RWPE2 (cell line): Measurements from ENCODE around the gene RPL7A.
"Not testable (repeated sequence)": the region's sequence is repeated elsewhere in the genome, so short reads cannot be mapped to it uniquely, and the experiment has no call there.

Experiments
- ATAC-seq: fragments of 200-7000 bp; cut with Tn5 transposase; 3 replicates; pipeline ENCODE4 v1.9.1; 2021; ENCODE audit warnings: low read depth
- DNase-seq: peaks from one replicate; pipeline ENCODE4 v3.0.0-alpha.2; 2020; ENCODE audit warnings: low spot score
- H3K27ac ChIP-seq: fragments of 450-650 bp; 2 replicates; pipeline ENCODE4 v1.5.1; 2017; ENCODE audit warnings: mild to moderate bottlenecking; ENCODE audit not compliant: poor library complexity, severe bottlenecking
- H3K27me3 ChIP-seq: fragments of 250-450 bp; sonication (Bioruptor Pico); 2 replicates; pipeline ENCODE4 v1.5.1; 2021; ENCODE audit warnings: mild to moderate bottlenecking, moderate library complexity; ENCODE audit not compliant: insufficient read depth, poor library complexity, severe bottlenecking
- H3K36me3 ChIP-seq: fragments of 250-450 bp; sonication (Bioruptor Pico); 2 replicates; pipeline ENCODE4 v1.5.1; 2020; ENCODE audit warnings: low read depth, mild to moderate bottlenecking, moderate library complexity
- H3K4me1 ChIP-seq: fragments of 250-450 bp; sonication (Bioruptor Pico); 2 replicates; pipeline ENCODE4 v1.5.1; 2021; ENCODE audit warnings: mild to moderate bottlenecking, moderate library complexity; ENCODE audit not compliant: insufficient read depth, poor library complexity, severe bottlenecking
- H3K4me3 ChIP-seq: fragments of 250-450 bp; sonication (Bioruptor Pico); 2 replicates; pipeline ENCODE4 v1.5.1; 2021; ENCODE audit warnings: mild to moderate bottlenecking, moderate library complexity; ENCODE audit not compliant: severe bottlenecking
- H3K9me3 ChIP-seq: fragments of 250-450 bp; sonication (Bioruptor Pico); 2 replicates; pipeline ENCODE4 v1.5.1; 2021; ENCODE audit warnings: mild to moderate bottlenecking, moderate library complexity; ENCODE audit not compliant: severe bottlenecking
- CTCF ChIP-seq: fragments of 450-650 bp; IDR thresholded peaks from one replicate; pipeline ENCODE4 v1.5.1; 2017; ENCODE audit warnings: mild to moderate bottlenecking, moderate library complexity; ENCODE audit not compliant: poor library complexity, severe bottlenecking

RPL7A gene

GRCh38 chr9:133322701-133323100, 25.3 kb upstream of the RPL7A start:
- Histone ChIP-seq H3K36me3 (no peaks in the 10 kb centered on the region), H3K4me3 (no peak overlapping the region), H3K9me3 (no peaks in the 10 kb centered on the region), H3K27me3 (no peaks in the 10 kb centered on the region), H3K4me1 (no peaks in the 10 kb centered on the region), H3K27ac (no peak overlapping the region)
- DNase-seq (no peak), ATAC-seq (no peak)
- TF ChIP-seq CTCF, result no peak

- Histone ChIP-seq H3K9me3 (no peaks in the 10 kb centered on the region), H3K27ac (no peak overlapping the region), H3K4me3 (no peak overlapping the region), H3K4me1 (no peaks in the 10 kb centered on the region), H3K36me3 (no peaks in the 10 kb centered on the region), H3K27me3 (no peaks in the 10 kb centered on the region)
- no peak for DNase-seq
- ATAC-seq, result no peak
- TF ChIP-seq CTCF, result no peak
Observed at GRCh38 chr9:133323211-133323610, 24.8 kb upstream of the RPL7A start.

GRCh38 chr9:133323991-133324703, 23.9 kb upstream of the RPL7A start:
- no peak for TF ChIP-seq CTCF
- ATAC-seq (no peak), DNase-seq (no peak)
- H3K4me1 ChIP-seq, result no peaks in the 10 kb centered on the region
- H3K36me3 ChIP-seq, result no peaks in the 10 kb centered on the region
- no peak overlapping the region for H3K4me3 ChIP-seq
- H3K27me3 ChIP-seq, result no peaks in the 10 kb centered on the region
- no peaks in the 10 kb centered on the region for H3K9me3 ChIP-seq
- H3K27ac ChIP-seq, result no peak overlapping the region

- not testable (repeated sequence) for H3K27me3 ChIP-seq, ATAC-seq, DNase-seq, H3K4me1 ChIP-seq, H3K4me3 ChIP-seq, H3K27ac ChIP-seq, H3K9me3 ChIP-seq
- H3K36me3 ChIP-seq, result peaks cover 14% of the 10 kb centered on the region
Observed at GRCh38 chr9:133327021-133327420, 21.0 kb upstream of the RPL7A start.

GRCh38 chr9:133327834-133328484, 20.1 kb upstream of the RPL7A start:
- ATAC-seq, result no peak; the same call in 2 of the 3 replicates

More at GRCh38 chr9:133327834-133328484, 20.1 kb upstream of the RPL7A start:
- H3K4me1 ChIP-seq, result no peaks in the 10 kb centered on the region
- no peaks in the 10 kb centered on the region for H3K9me3 ChIP-seq
- H3K27me3 ChIP-seq, result no peaks in the 10 kb centered on the region
- no peak overlapping the region for H3K27ac ChIP-seq
- no peak for DNase-seq
- peaks cover 23% of the 10 kb centered on the region for H3K36me3 ChIP-seq
- no peak overlapping the region for H3K4me3 ChIP-seq
- TF ChIP-seq CTCF, result no peak
